VCaP (cell line): ENCODE measurements around the gene PXDC1.

Experiments
- H3K27ac ChIP-seq: fragments of 450-650 bp; 2 replicates; pipeline ENCODE4 v1.5.1; 2017
- CTCF ChIP-seq: fragments of 450-650 bp; conservative IDR thresholded peaks from 2 replicates; pipeline ENCODE4 v1.5.1; 2017; ENCODE audit warnings: mild to moderate bottlenecking, moderate library complexity

The PXDC1 gene

DNA sequence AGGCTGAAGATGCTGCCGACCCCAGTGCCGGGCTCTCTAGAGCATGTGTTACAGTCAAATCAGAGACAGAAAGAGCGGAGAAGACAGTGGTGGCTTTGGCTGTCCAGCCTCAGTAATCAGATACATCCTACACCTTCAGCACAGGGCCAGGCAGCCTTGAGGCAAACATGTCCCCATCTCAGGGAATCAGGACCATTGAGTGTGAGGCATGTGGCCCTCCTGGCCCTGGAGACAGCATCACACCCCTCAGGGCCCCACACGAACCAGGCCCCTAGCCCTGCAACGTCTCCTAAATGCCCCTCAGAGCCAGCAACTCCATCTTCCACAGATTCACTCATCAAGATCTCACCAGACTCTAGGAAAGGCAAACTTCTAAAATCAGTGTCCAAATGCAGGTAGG, 24.5 kb downstream of the PXDC1 start:
- TF ChIP-seq CTCF = no peak
- H3K27ac ChIP-seq = no peak overlapping the region

GRCh38 chr6:3726421-3726820, 25.1 kb downstream of the PXDC1 start:
- no peak overlapping the region for H3K27ac ChIP-seq
- no peak for TF ChIP-seq CTCF

DNA sequence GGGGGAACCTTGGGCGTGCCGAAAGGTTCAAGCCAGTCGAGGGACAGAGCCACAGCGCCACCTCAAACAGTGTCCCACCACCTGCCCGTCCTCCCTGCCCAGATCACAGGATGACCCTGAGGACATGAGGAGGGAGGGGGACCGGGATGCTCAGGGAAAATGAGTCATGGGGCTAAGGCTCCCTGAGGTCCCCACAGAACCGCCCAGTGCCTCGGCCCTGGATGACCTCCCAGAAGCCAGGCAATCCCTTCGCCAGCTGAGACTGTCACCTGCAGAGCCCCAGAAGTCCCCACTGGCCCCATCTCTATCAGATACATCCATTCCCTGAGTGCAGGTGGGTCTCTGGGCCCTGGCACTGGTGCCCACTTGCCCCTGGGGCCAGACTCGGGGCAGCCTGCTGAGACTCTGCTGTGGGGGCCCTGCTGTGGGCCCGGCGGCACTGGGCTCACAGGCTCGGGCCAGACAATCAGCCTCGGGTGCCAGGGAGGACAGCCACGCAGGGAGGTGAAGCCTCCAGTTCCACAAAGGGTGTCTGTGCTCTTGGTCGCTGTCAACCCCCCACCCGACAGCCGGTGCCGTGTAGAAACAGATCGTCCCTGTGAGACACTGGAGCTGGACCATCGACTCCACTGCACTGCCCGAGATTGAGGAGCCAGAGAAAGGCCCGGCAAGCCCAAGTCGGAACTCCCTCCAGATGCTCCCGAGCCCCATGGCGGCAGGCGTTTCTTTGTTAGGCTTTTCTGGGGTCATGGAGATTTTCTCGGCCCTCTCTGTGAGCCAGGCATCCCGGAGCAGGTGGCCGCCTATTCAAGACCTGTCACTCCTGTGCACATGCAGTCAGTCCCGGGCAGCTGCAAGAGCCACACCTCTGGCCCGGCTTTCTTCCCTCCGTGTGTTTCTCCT, 26.1 kb downstream of the PXDC1 start:
- no peak overlapping the region for H3K27ac ChIP-seq
- TF ChIP-seq CTCF = no peak

- TF ChIP-seq CTCF = no peak
- H3K27ac ChIP-seq = no peak overlapping the region
Observed at GRCh38 chr6:3724451-3725144, 26.9 kb downstream of the PXDC1 start.

GRCh38 chr6:3723966-3724365, 27.5 kb downstream of the PXDC1 start:
- TF ChIP-seq CTCF = no peak
- no peak overlapping the region for H3K27ac ChIP-seq

GRCh38 chr6:3723251-3723650, 28.3 kb downstream of the PXDC1 start:
- no peak overlapping the region for H3K27ac ChIP-seq
- no peak for TF ChIP-seq CTCF

DNA sequence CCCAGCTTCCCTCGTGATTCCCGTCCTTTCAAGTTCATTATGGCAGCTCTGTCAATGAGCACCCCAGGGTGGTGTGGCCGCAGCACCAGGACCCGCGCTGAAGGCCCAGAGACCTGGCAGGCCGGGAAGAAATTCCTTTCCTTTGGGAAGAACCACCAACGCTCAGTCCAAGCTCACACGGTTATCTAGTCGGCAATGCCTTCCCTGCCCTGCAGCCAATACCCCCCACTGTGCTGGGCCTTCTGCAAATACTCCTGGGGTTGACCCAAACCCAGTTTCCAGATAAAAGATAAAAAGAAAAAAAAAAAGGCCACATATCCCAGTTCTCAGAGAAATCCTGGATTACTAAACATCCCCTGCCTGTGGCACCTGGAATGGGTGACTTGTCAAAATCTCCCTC, 28.7 kb downstream of the PXDC1 start:
- no peak overlapping the region for H3K27ac ChIP-seq
- TF ChIP-seq CTCF = no peak
